ENCODE results near the gene TMEM234.
A peak's percentile ranks its signal among the peaks of the same experiment; 100 is the strongest.

TMEM234 gene

DNA sequence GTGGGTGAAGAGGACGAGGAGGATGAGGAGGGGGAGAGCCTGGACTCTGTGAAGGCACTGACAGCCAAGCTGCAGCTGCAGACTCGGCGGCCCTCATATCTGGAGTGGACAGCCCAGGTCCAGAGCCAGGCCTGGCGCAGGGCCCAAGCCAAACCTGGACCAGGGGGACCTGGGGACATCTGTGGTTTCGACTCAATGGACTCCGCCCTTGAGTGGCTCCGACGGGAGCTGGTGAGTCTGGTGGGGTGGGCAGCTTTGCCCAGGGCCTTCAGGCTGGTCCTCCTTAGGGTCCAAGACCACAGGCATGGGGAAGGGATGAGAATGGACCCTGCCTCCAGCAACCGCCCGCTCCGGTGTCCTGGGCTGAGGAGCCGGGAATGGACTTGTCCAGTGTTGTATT, 25.3 kb upstream of the TMEM234 start:
- DNase-seq (ENCODE audit: low read depth): no peak
- TF ChIP-seq, protein P1, sequence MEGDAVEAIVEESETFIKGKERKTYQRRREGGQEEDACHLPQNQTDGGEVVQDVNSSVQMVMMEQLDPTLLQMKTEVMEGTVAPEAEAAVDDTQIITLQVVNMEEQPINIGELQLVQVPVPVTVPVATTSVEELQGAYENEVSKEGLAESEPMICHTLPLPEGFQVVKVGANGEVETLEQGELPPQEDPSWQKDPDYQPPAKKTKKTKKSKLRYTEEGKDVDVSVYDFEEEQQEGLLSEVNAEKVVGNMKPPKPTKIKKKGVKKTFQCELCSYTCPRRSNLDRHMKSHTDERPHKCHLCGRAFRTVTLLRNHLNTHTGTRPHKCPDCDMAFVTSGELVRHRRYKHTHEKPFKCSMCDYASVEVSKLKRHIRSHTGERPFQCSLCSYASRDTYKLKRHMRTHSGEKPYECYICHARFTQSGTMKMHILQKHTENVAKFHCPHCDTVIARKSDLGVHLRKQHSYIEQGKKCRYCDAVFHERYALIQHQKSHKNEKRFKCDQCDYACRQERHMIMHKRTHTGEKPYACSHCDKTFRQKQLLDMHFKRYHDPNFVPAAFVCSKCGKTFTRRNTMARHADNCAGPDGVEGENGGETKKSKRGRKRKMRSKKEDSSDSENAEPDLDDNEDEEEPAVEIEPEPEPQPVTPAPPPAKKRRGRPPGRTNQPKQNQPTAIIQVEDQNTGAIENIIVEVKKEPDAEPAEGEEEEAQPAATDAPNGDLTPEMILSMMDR (conservative IDR thresholded peaks at IDR 0.05; ENCODE audit: low read depth, low read length): no peak
- H3K4me3 ChIP-seq (ENCODE audit: low read length): no peak overlapping the region

DNA sequence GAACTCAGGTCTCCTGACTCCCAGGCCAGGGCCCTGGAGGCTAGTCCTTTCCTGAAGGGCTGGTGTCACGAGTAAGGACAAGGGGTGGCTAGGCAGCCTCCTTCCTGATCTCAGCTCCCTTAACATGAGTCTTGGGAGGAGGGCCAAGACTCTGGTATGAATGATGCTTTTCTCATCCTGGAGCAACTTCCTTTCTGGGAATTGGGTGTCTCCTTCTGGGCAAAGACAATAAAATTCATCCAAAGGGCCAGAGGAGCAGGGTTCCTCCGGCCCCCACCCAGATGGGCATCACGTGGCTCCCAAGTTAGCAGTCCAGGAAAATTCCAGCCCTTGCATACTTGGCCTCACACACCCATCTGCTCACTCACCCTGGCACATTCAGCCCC, 24.7 kb upstream of the TMEM234 start, which contains the start of gene FAM167B:
FAM167B (plus strand) TSS at position 335 of the 386 bp plus-strand sequence. CDS start 200 bp downstream, outside the sequence.
- H3K4me3 ChIP-seq (ENCODE audit: low read length): no peak within 1 kb of the TSS
- TF ChIP-seq, protein P1 (conservative IDR thresholded peaks at IDR 0.05; ENCODE audit: low read depth, low read length): no peak
- no peak for DNase-seq (ENCODE audit: low read depth)

DNA sequence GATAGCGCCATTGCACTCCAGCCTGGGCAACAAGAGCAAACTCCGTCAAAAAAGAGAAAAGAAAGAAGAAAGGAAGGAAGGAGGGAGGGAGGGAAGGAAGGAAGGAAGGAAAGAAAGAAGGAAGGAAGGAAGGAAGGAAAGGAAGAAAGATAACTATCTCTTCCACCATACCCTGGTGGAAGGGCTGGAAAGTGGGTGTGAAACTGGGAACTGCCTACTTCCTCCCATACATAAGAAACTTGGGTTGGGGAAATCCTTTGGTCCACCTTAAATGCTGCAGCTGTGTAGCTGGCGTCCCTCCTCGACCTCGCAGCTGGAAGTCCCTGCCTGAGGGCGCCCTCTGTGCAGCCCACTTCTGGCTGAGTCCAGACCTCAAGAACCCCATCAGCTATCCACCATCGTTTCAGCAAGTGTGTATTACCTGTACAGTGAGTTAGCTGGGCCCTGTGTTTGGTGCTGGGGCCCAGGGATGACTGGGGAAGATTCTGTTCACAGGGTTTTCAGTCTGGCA, 20.2 kb upstream of the TMEM234 start:
- no peak overlapping the region for H3K4me3 ChIP-seq (ENCODE audit: low read length)
- TF ChIP-seq, protein P1 (conservative IDR thresholded peaks at IDR 0.05; ENCODE audit: low read depth, low read length): no peak

DNA sequence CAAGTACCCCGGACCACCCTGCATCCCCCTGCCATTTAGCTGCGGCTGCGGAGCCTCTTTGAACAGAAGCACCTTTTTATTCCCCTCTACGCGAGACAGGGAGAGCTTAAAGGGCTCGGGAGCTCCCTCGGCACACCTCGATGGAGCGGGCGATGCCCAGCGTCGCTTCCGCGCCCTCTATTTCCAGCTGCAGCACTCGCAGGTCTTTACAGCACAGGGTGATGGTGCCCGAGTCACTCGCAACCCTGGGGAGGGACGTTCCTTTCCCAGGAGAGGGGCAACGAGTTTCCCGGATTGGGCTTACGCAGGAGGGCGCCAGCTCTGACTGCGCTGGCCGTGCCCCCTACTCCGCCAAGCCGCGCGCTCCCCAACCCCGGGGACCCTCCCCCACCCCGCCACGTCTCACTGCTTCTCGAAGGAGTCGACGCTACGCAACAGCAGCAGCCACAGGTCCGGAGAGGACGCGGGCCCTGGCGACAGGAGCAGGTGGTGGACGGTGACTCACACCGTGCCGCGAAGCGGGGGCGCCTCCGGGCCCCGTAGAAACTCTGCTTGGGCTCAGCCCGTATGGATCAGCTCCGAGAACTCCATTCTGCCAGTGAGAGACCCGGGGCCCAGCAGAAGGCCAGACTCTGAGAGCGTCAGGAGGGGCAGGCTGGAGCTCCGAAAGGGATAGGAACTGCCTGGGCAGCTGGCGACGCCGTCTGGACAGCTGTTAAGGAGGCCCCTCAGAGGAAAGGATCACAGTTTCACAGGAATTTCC, 19.0 kb upstream of the TMEM234 start:
- H3K4me3 ChIP-seq (ENCODE audit: low read length): peak overlapping the region; percentile 56
- TF ChIP-seq, protein P1 (conservative IDR thresholded peaks at IDR 0.05; ENCODE audit: low read depth, low read length): no peak
- DNase-seq (ENCODE audit: low read depth): no peak

More for the DNA sequence above, 20.2 kb upstream of the TMEM234 start:
- no peak for DNase-seq (ENCODE audit: low read depth)

DNA sequence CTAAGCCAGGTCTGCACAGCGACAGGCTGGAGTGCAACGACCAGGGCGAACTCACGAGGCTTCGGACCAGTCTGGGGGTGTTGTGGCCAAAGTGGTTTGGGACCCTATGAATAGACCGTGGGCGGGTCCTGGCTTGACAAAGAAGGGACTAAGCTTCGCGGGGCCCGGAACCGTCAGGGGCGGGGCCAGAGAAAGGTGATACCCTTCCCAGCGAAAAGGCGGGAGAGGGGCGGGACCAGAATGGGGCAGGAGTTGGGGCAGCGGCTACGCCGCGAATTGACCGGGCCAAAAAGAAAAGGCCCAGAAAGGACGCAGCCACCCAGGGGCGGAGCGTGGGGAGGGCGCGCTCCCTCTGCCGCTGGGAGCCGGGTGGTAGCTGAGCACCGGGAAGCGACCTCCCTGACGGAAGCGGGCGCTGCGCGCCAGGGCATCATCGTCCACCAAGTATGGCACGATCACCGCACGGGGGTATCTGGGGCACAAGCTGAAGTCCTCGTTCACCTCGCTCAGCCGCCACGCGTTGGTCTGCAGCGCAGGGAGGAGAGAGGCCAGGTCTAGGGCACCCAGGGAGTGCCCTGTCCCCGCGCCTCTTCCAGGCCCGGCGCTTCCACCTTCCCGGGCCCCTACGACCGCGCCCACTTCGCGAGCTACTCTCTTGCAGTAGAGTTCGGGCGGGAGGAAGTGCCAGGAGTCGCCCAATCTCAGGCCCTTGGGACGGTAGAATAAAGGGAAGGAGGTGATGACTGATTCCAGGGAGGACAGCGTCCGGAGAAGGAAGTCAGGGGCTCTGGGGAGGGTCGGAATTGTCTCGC, 18.2 kb upstream of the TMEM234 start:
- TF ChIP-seq, protein P1 (conservative IDR thresholded peaks at IDR 0.05; ENCODE audit: low read depth, low read length): peak; percentile 29
- peak overlapping the region; percentile 56 for H3K4me3 ChIP-seq (ENCODE audit: low read length)
- no peak for DNase-seq (ENCODE audit: low read depth)

DNA sequence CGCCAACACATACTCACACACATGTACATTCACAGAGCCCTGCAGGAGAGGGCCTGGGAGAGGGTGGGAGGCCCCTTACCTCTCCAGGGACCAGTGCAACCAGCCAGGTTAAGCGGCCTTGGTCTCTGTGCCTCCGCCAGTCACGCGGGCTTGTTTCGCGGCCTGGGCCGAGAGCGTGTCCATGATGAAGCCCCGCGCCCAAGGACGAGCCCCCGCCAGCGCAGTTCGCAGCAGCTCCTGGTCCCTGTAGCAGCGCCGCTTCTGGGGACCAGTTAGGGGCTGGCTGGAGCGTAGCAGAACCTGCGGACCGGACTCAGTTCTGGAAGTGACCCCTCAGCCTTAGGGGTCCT, 17.6 kb upstream of the TMEM234 start:
- TF ChIP-seq, protein P1 (conservative IDR thresholded peaks at IDR 0.05; ENCODE audit: low read depth, low read length): no peak
- no peak for DNase-seq (ENCODE audit: low read depth)

More for the DNA sequence above, 17.6 kb upstream of the TMEM234 start:
- H3K4me3 ChIP-seq (ENCODE audit: low read length): peak overlapping the region; percentile 56

Data from retinal pigment epithelial cell (primary cell).